Stimulated activated CD8-positive, alpha-beta memory T cell treated with anti-CD3 and anti-CD28 coated beads, Interleukin-15, amount 100 ng/mL, for 48 hours (primary cell): Measurements from ENCODE around the gene BAAT.
"Not testable (repeated sequence)": the region's sequence is repeated elsewhere in the genome, so short reads cannot be mapped to it uniquely, and the experiment has no call there.

Experiments used
- DNase-seq, 2 donors: peaks; one replicate each; pipeline ENCODE4 v3.0.0-alpha.2; 2020; ENCODE audit warnings: low read depth in 2 of 2

Gene BAAT

DNA sequence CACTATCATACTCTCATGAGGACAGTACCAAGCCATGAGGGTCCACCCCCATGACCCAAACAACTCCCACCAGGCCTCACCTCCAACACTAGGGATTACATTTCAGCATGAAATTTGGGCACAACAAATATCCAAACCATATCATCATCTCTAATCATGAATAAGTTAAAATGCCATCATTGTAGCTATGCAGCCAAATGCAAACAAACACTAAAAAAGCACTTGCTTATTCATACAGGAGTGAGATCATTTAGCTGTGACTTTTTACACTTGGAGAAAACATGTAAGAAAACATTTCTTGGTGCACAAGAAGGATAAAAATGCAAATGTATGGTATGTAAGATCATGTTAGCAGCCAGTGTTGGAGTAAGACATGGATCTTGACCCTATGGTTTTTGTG lies 24.2 kb downstream of the BAAT start:
- DNase-seq, result no peak

DNA sequence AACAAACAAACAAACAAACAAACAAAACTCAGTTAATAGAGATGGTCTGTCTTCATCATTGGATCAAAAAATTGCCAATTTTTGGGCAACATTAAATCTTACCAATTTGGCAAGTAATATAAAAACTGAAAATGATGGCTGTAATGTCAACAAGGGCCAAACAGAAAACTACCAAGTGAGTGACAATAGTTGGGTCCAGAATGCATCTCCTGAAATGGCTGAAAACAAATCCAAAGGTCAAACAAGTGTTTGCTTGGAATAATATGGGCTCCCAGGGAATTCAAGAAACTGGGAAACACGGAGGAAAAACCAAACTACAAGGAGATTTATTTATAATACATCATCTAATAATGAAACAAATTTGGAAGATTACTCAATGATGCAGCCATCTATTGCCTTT lies 25.1 kb downstream of the BAAT start:
- no peak for DNase-seq

DNA sequence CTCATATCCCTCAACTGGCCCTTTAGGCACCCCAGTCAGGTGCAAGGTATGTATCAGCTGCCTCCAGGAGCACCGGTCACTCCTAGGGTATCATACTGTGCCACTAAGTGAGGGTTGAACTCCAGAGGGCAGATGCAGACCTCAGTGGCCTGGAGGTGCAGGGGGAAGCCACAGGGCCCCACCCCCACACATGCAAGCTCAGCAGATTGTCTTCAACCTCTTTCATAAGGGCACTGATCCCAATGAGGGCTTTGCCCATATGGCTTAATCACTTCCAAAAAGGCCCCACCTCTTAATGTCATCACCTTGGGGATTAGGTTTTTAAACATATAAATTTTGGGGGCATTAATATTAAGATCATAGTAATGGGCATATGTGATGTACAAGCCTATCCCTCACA lies 28.2 kb downstream of the BAAT start:
- DNase-seq, result no peak

DNA sequence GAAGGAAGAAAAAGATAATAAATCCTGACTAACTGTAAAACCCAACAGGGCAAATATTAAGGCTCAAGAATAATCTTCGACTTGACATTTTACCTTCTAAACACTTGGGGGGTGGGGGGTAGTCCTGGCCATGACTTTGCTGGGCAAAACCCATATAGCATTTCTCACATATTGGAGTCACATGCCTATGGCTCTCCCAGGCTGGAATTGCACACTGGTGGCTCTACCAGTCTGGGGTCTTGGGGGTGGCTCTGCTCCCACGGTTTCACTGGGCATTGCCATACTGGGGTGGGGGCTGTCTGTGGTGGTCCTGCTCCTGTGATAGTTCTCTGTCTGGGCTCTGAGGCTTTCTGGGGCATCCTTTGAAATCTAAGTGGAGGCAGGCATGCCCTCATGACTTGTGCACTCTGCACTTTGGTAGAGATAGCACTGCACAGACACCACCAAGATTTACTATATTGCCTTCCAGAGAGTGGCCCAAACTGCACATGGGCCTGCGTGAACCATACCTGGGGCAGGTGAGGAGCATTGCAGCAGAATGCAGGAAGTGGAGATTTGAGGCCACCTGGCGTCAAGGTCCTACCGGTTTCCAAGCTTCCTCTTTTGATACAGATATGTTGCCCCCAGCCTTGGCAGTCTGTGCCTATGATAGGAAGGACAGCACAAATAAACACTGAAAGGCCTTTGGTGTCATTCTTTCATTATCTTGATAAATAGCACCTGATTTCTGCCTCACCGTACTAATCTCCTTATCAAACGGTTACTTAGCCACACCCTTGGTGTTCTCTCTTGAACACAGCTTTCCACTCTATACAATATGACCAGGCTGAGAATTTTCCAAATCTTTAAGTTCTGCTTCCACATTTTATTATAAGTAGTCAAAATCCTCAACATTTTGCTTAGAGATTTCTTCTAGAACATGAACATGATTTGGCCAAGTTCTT lies 29.8 kb downstream of the BAAT start:
- DNase-seq, result no peak

DNA sequence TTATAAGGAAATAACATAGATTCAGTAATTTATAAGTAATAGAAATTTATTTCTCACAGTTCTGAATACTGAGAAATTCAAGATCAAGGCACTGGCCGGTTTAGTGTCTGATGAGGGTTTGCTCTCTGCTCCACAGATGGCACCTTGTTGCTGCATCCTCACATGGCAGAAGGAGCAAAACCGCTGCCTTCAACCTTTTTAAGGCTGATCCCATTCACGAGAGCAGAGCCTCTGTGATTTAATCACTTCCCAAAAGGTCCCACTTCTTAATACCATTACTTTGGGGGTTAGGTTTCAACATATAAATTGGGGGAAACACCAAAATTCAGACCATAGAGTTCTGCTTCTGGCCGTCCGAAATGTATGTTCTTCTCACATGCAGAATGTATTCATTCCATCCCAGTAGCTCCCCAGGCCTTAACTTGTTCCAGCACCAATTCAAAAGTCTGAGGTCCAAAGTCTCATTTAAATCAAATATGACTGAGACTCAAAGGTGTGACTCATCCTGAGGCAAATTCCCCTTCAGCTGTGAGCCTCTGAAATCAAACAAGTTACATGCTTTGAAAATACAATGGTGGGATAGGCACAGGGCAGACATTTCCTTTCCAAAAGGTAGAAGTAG lies 30.6 kb downstream of the BAAT start:
- DNase-seq, result no peak

DNA sequence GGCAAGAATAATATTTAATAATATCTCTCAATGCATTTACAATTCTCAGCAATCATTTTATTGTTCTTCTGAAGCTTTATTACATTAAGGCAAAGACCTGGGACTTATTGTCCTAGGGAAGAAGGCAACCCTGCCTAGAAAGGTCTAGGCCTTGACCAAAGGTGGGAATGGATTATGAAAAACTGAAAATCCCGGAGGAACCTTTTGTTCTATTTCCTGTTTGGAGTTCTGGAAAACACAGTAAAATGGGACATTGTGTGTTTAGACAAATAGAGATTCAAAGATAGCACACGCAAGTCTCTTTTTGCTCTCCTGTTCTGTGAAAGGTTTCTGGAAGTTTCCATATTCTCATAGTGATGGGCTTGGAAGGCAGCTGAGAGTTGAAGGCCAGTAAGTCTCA lies 31.1 kb downstream of the BAAT start:
- DNase-seq, result no peak

DNA sequence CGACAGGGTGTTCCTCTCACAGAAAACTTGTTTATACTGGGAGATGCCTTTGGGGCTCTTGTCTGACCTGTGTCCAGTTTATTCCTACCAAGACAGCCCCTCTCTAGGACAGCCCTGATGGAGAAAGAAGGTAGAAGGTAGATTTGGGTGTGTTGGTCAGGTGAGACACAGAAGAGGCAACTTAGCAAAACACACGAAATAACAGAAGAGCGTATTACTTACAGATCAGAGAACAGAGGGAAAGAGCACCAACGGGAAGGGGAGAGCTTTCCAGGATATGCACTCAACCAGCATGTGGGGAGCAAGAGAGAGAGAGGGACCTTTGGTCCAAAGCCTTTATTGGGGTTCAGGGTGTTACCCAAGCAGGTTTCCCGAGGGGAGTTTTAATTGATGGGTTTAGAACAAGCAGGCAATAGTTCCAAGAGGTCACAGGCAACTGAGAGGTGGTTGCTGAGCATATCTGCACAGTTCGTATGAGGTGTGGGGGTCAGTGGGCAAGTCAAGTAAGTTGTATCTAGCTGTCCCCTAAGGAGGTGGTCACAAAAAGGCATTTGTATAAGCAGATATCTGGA lies 31.8 kb downstream of the BAAT start:
- DNase-seq, result no peak

DNA sequence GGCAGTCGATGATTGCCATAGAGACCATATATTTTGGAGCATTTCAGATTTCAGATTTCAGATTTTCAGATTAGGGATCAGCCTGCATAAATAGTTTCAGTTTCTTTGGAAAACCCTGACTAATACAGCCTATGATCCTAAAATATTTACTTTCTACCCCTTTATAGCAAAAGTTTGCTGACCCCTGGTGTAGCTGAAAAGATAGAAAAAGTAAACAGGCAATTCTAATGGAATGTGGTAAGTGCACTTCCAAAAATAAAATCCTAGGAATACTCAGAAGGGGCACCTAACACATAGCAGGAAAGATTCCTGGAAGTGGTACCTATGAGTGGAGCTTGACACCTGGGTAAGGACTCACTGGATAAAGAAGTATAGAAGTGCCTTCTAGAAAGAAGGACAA lies 34.5 kb downstream of the BAAT start:
- no peak for DNase-seq

DNA sequence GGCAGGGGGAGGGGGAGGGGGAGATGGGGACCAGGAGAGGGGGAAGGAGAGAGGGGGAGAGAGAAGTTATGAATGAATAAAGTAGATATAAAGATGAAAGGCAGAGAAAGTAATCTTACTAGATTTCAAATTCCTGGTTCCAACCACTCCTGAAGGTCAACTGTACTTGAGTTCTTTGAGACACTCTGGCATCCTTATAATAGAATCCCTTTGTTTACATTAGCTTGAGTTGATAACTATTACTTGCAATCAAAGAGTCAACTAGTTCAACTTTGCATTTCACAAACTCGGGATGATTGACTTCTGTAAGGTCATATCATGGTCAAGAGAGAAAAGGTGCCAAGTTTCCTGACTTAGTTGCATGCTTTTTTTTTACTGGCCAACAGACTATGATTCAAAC lies 42.2 kb downstream of the BAAT start:
- DNase-seq, result no peak

DNA sequence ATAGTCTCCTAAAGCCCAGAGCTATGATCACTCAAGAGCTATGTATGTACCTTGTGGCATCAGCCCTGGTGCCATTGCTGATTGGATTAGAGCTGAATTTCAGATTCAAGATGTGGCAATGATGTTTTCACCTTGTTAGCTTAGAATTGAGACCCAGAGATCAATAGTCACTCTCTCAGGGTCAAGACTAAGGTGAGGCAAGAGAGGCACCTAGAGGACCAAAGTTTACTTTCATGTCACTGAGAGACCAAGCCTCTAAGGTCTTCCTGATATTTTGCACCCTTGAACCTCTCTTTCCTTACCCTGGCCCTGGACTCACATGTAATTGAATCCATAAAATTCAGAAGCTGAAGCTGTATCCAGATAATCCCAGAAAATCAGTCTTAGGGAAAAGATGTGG lies 42.8 kb downstream of the BAAT start:
- no peak for DNase-seq

DNA sequence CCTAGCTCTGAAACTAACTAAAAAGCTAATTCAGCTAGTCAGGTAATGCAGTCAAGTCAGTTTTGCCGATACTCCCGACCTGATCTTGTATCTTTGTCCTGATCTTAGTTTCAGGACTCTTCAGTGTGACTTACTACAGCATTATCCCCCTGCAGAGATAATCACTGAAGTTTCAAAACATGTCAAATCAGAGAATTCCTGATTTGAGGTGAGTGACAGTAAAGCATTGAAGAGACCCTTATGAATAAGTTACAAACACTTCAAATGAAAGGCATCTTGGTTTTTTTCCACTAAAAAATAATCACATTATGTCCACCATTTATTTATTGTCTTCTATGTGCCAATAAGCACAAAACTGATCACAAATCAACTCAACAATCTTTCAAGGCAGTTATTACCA lies 47.6 kb downstream of the BAAT start:
- DNase-seq, result no peak

DNA sequence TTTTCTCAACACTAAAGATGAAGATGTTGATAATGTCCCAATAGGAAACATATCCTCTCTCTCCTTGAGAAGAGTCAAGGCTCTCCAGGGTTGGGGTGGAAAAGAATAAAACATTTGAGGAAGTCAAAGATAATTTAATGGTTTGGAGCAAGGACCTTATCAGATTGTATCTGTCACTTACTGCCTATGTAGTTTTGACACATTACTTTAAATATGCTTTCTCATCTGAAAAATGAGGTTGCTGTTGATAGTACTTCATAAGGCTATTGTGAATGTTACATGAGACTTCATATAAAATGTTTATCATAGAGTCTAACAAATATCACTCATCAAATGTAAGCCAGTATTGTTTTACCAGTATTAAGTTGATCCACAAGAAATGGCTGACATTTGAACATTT lies 48.7 kb downstream of the BAAT start:
- DNase-seq, result no peak

DNA sequence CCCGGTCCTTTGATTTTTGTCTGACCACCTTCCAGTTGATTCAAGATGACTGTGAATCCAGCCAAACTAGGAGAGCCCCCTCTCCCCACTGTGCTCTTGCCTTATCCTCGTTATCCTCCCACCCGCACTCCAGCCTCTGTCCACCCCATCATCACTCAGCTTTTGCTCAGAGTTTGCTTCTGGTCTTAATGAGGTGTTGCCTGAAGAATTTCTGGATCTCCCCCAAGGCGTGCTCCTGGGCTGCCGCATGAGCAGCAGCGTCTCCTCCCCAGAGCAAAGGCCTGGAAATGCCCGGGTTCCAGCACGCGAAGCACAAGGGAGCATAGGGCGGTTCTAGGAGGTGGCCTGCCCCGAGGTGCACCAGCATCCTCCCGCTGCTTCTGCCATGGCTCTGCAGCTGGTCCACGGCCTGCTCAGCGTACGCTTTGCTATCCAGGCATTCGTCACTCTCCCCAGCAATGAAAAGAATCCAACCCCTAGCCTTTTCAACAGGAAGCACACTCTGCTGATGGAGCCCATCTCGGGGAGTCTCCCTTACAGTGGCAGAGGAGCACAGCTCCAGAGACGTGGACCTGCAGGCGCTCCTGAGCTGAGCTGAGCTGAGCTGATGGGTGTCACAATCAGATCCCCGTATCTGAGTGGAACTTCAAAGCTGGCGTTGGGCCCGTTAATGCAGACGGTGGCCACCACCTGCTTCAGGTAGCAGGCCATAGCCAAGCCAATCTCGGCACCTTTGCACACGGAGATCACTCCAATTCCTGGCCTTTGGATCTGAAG lies 50.7 kb downstream of the BAAT start:
- no peak for DNase-seq

DNA sequence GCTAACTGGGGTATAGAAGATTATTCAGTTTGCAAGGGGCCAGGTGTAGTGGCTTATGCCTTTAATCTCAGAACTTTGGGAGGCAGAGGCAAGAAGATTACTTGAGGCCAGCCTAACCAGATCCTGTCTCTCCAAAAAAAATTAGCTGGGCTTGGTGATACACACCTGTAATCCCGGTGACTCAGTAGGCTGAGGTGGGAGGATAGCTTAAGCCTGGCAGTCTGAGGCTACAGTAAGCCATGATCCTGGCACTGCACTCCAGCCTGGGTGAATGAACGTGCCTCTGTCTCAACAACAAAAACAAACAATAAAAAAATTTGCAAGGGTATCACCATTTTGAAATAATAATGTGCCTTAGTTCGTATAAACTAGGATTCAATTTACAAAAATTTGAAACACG lies 51.3 kb downstream of the BAAT start:
- DNase-seq, result no peak

DNA sequence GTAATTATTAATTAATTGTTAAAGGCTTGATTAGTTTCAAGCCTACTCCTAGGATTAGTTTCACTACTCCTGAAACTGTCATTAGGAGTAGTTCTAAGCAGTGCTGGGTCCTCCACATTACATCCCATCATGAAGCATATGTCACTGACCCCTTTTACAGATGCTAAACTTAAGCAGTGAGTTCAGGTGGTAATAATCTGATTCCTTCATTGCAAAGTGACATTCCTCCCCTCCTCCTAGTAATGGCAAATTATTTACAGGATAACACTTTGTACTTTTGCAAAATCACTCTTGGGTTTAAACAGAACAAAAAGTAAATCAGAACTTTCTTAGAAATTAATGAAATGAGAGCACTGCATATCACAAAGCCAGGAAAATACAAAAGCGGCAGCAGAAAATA lies 52.4 kb downstream of the BAAT start:
- no peak for DNase-seq

DNA sequence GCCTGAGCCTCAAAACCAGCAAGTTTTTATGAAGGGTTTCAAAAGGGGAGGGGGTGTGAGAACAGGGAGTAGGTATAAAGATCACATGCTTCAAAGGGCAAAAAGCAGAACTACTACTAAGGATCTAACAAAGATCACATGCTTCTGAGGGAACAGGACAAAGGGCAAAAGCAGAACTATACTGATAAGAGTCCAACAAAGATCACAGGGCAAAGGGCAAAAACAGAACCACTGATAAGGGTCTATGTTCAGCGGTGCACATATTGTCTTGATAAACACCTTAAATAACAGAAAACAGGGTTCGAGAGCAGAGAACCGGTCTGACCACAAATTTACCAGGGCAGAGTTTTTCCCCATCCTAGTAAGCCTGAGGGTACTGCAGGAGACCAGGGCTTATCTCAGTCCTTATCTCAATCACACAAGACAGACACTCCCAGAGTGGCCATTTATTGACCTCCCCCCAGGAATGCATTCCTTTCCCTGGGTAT lies 57.3 kb downstream of the BAAT start:
- not testable (repeated sequence) for DNase-seq

DNA sequence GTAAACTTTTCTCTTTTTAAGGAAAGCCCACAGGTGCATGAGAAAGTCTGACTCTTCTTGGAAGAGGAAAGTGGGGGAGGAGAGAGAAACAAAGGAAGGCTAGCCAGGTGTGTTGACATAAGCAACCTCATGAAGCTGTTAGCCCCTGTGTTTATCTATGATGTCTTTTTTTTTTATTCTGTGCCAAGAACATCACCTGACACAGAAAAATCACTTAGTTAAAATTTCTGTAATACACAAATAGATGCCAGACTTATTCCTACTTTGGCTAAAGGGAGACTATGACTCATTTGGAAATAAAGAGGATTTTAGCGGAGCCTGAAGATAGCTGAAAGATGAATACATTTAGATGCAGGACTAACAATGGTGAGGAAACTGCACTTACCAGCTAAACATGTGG lies 58.3 kb downstream of the BAAT start:
- DNase-seq, result no peak

DNA sequence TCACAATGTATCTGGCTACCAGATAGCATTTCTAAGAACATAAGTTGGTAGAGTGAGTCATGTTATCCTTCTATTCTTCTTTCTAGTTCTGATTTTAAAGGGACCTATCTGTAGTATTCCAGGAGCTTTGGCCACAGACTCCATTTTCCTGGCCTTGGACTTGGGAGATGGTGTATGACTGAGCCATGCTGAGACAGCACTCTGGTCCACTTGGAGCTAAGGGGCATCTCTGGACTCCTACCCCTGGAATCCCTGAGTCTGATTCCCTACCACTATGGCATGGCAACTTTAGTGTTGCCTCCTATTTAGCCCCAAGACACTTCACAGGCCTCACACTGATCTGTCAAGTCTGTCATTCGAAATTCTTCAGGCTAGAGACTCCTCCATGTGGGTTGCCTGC lies 58.8 kb downstream of the BAAT start:
- no peak for DNase-seq

DNA sequence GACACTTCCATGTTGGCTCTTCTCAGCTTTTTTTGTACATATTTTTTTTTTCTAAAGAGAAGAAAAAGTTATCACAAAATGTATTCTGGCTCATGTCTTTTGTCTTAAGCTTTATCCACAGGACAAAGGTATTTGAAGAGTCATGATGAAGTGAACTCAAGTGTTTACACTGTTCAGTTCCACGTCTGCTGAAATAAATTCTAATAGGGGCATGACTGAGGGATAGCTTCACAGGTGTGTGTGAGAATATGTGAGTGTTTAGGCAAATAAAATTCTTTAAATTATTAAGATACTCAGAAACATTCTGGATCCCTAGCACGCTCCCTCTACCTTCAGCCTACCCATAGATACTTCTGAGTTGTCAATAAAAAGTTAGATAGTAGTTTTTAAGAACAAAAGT lies 59.8 kb downstream of the BAAT start:
- DNase-seq, result no peak

DNA sequence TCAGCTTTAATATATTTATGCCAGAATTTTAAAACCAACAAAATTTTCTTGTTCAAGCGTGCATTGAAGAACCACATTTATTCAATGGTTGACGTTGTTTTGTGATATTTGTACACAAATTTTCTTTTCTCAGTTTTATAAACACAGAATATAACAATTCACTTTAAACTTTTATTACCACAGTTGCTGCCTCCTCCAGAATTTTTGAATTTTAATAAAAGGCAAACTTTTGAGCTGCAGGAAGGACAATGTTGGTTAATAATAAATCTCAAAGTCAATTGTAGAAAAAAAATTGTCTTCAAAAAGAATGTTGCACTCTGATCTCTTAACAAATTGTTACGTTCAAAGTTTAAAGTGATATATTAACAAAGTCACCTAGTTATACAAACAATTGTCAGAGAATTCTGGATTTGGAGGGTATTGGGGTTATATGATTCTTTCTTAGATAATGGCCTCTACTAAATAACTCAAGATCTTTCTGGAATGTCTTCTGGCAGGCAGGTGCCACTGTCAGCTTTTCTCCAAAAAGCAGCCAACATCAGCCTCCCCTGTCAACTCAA lies 60.5 kb downstream of the BAAT start:
- no peak for DNase-seq

DNA sequence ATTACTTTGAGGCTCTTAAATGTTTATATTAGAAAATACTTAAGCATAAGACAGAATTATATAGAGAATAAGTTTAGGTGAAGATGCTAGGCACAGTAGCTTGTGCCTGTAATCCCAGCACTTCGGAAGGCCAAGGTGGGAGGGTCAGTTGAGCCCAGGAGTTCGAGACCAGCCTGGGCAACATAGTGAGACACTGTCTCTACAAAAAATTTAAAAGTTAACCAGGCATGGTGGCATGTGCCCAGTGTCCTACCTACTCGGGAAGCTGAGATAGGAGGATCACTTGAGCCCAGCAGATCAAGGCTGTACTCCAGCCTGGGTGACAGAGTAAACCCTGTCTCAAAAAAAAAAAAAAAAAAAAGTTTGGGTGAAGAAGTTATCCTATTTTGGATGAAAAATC lies 61.7 kb downstream of the BAAT start:
- DNase-seq, result no peak

DNA sequence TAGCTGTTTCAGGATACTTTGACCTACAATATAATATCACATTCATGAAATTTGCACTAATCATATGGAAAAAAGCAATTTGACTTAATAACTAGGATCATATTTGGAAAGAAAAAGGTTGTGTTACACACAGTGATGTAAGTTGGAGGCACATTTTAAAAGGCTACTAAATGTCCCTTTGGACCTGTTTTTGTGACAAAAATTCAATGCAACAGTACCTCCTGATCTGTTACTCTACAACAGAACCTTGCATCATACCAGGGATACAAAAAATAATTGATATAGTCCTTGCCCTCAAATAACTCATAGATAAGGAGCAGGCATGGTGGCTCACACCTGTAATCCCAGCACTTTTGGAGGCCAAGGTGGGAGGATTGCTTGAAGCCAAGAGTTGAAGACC lies 67.1 kb downstream of the BAAT start:
- DNase-seq, result no peak
